G401 (cell line): Measurements from ENCODE around the gene TMEM132A. TPM values are rescaled to one million over a fixed set of nuclear protein-coding genes. Genes with fewer than 3 reads are reported as not detected.

Source experiments
- DNase-seq: peaks from one replicate; pipeline ENCODE4 v3.0.0-alpha.2; 2015; ENCODE audit warnings: low spot score
- in situ Hi-C: cut with HindIII; loops from 2 replicates; pipeline ENCODE4 v1.10.0; 2016; ENCODE audit warnings: low sequenced_read_pairs, mixed read lengths
- total RNA-seq: library from RNA; depleted of rRNA; stranded (reverse); fragments of >200 nt; shearing (Covaris generic); gene quantifications from 2 replicates; pipeline ENCODE4 v1.2.3, GENCODE V29; 2014

TMEM132A gene
- total RNA-seq, 1 experiment from 2014 or later: 51.7 TPM

DNA sequence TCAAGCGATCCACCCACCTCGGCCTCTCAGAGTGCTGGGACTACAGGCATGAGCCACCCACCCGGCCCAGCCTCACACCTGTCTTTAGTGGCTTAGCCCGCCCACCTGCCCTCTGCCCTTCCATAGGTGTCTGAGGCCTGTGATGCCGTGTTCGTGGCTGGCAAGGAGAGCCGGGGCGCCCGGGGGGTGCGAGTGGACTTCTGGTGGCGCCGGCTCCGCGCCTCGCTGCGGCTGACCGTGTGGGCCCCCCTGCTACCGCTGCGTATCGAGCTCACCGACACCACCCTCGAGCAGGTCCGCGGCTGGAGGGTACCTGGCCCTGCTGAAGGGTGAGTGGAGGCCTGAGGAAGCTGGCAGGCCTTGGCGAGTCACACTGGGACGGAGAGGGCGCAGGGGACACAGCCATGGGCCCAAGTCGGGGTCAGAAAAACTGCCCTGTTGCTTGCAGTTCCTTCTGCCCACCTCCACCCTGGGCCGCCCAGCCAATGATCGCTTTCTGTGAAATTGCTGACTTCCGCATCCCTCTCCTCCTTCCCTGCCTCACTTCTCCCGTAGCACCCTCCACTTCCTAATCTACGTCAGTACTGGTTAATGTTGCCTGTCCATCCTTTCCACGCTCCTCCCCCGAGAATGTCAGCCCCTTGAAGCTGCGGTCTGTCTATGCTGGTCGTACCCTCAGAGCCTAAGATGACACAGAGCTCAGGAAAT, 9.3 kb downstream of the TMEM132A start:
- in situ Hi-C loops: no loop called here
- no peak for DNase-seq

DNA sequence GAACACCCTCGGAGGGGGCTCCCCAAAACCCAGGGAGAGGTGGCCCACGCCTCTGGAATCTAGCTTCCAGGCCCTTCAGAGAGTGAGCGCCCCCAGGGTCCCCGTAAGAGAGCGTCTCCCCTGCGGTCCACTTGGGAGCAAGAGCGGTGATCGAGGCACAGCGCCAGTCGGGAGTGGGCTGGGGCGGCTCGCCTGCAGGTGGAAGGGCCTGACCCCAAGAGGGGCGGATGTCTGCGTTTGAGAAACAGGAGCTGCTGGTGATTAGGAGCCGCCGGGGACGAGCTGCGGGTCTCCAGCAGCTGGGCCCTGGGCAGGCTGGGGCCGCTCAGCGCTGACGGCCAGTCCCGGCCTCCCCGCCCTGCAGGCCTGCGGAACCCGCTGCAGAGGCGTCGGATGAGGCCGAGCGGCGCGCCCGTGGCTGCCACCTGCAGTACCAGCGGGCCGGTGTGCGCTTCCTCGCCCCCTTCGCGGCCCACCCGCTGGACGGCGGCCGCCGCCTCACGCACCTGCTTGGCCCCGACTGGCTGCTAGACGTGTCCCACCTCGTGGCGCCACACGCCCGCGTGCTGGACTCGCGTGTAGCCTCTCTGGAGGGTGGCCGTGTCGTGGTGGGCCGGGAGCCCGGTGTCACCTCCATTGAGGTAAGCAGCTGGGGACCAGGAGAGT, 10.0 kb downstream of the TMEM132A start:
- no peak for DNase-seq
- in situ Hi-C loops: no loop called here

DNA sequence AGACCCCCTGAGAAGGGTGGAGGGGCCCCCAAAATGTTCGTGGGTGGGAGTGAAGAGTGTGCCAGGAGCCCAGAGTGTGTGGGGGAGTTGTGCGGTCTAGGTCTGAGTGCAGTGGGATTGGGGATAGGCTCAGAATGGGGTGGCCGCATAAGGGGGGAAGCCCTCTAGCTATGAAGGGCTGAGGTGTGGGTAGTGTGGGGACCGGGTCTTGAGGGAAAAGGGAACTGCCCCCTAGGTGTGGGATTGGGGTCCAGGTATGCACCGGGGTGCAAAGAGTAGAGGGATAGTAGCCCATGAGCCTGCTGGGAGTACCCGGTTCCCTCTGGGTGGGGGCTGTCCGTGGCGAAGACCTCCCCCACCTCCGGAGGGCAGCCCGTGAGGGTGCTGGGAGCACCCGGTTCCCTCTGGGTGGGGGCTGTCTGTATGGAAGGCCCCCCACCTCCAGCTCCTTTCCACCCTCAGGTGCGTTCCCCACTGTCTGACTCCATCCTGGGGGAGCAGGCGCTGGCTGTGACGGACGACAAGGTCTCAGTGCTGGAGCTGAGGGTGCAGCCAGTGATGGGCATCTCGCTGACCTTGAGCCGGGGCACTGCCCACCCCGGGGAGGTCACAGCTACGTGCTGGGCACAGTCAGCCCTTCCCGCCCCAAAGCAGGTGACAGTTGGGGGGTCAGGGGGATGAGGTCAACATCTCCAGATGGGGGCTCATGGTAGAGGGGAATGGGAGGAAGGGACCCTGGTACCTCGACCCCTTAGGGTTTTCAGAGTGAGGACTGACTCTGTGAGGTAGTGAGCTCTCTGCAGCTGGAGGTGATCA, 10.7 kb downstream of the TMEM132A start:
- no peak for DNase-seq
- in situ Hi-C loops: no loop called here

DNA sequence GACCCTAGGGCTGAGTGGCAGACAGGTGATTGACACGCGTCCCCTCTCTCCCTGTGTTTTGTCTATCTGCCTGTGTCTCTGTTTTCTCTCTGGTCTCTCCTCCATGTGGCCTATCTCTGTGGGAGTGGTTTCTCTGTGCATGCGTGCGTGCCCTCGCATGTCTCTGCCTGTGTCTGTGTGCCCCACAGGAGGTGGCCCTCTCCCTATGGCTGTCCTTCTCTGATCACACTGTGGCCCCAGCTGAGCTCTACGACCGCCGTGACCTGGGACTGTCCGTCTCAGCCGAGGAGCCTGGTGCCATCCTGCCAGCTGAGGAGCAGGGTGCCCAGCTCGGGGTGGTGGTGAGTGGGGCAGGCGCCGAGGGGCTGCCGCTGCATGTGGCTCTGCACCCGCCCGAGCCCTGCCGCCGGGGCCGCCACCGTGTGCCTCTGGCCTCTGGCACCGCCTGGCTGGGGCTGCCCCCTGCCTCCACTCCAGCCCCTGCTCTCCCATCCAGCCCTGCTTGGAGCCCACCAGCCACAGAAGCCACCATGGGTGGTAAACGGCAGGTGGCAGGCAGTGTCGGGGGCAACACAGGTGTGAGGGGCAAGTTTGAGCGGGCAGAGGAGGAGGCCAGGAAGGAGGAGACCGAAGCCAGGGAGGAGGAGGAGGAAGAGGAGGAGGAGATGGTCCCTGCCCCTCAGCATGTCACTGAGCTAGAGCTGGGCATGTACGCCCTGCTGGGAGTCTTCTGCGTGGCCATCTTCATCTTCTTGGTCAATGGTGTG, 11.6 kb downstream of the TMEM132A start:
- in situ Hi-C loops: no loop called here

DNA sequence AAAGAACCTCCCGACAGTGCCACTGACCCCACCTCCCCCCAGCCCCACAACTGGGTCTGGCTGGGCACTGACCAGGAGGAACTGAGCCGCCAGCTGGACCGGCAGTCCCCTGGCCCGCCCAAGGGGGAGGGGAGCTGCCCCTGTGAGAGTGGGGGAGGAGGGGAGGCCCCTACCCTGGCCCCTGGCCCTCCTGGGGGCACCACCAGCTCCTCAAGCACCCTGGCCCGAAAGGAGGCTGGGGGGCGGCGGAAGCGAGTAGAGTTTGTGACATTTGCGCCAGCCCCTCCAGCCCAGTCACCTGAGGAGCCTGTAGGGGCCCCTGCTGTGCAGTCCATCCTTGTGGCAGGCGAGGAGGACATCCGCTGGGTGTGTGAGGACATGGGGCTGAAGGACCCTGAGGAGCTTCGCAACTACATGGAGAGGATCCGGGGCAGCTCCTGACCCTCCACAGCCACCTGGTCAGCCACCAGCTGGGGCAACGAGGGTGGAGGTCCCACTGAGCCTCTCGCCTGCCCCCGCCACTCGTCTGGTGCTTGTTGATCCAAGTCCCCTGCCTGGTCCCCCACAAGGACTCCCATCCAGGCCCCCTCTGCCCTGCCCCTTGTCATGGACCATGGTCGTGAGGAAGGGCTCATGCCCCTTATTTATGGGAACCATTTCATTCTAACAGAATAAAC, 12.3 kb downstream of the TMEM132A start:
- in situ Hi-C loops: no loop called here
- no peak for DNase-seq

More for the DNA sequence above, 11.6 kb downstream of the TMEM132A start:
- no peak for DNase-seq

- in situ Hi-C loops: no loop called here
- DNase-seq: no peak
Observed at GRCh38 chr11:60937144-60937527, 12.9 kb downstream of the TMEM132A start.

DNA sequence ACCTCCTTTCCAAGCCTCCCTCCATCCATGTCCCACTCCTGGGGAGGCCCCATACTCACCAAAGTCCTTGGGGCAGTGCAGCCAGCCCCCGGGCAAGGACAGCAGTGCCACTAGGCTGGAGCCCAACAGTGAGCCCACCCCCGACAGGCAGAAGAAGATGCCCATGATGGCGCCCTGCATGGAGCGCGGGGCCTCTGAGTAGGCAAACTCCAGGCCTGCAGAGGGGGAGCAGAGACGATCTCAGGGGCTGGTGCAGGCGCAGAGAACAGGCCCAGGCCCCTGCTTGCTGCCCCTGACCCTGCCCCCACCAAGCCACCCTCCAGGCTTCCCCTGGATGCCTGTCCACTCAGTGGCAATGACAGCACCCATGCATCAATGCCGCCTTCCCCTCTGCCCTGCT, 13.6 kb downstream of the TMEM132A start:
- in situ Hi-C loops: no loop called here

GRCh38 chr11:60938500-60938899, 14.2 kb downstream of the TMEM132A start:
- no peak for DNase-seq
- in situ Hi-C loops: no loop called here

More for the DNA sequence above, 13.6 kb downstream of the TMEM132A start:
- no peak for DNase-seq

GRCh38 chr11:60939301-60939700, 15.0 kb downstream of the TMEM132A start:
- DNase-seq: no peak
- in situ Hi-C loops: no loop called here

DNA sequence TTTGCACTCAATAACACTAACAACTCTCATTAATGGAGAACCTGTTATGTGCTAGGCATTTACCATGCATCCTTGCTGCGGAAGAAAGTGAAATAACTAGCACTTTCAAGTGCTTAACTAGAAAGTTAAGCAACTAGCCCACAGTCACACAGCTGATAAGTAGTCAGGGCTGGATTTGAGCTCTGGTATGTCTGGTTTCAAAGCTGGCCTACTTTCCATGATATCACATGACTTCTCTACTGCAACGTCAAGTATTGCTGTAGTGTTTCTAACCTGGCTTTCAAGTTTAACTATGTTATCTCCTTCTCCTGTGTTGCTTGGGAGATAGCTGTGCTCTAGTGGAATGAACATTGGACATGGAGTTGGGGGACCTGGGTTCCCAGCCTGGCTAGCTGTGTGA, 15.6 kb downstream of the TMEM132A start:
- no peak for DNase-seq
- in situ Hi-C loops: no loop called here

DNA sequence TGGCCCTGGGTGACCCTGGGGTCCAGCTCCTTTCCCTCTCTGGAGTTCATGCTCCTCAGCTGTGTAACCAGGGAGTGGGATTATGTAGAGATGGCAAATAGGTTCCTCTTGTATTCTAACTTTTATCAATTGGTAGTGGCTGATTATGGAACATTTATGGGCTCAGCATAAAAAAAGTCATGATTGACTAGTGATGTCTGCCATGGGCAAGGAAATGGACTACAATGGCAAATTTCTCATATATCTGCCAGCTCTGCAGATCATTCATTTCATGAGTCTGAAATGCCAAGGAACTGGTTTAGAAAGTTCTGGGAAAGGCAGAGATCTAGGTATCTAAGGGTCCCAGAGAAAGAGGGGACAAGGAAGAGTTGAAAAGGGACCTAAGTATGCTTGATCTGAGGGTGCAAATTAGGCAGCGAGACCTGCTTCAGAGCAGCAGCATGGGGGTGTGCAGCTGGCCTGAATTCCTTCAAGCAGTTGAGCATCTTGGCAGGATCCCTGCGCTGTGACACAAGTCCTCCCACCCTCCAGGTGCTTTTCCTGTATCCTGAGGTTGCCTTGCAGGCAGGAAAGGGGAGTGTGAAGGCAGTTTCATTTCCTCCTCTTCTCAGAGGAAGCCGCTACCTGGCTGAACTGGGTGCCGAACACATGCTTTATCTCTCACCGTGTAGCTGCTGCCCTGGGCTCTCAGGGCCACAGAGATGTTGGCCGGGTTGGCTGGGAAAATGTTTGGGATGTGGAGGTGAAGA, 17.3 kb downstream of the TMEM132A start:
- in situ Hi-C loops: no loop called here
- no peak for DNase-seq

GRCh38 chr11:60942219-60942618, 18.0 kb downstream of the TMEM132A start:
- in situ Hi-C loops: no loop called here
- no peak for DNase-seq

DNA sequence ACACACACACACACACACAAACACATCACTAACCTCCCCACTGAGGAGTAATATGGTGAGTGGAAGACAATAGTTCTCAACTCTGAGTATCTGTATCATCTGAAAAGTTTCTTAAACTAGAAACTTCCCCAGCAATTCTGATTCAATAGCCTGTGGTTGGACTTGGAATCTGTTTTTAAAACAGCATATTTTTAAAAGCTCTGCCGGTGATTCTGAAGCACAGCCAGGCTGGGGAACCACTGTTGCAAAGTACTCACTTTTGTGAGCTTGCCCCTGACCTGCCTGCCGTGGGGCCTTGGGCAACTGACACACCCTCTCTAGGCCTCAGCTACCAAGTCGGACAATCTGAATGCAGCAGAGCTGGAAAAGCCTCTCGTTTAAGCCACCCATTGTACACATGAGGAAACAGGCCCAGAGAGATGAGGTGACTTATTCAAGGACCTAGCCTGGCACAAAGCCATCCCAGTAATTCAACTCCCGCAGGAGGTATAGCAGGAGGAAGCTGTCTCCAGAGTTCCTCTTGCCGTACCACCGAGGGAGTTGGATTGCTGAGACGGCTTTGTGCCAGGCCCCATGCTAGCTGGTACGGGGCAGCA, 18.8 kb downstream of the TMEM132A start:
- DNase-seq: no peak
- in situ Hi-C loops: no loop called here

- DNase-seq: no peak
- in situ Hi-C loops: no loop called here
Observed at GRCh38 chr11:60944490-60945294, 20.4 kb downstream of the TMEM132A start.

DNA sequence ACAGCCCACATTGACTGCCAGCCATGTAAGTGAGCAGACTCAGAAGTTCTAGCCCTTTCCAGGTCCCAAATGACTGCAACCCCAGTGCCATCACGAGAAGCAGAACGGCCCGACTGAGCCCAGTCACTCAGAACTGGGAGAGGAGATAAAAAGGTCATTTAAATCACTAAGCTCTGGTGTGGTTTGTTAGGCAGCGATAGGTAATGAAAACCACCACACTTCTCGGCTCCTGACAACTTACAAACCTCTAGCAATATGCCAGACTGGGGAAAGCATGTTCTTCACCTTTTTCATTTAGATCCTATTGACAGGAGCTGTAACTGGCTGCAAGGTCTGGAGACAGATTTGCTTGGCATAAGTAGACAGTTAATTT, 21.0 kb downstream of the TMEM132A start:
- in situ Hi-C loops: no loop called here
- no peak for DNase-seq

DNA sequence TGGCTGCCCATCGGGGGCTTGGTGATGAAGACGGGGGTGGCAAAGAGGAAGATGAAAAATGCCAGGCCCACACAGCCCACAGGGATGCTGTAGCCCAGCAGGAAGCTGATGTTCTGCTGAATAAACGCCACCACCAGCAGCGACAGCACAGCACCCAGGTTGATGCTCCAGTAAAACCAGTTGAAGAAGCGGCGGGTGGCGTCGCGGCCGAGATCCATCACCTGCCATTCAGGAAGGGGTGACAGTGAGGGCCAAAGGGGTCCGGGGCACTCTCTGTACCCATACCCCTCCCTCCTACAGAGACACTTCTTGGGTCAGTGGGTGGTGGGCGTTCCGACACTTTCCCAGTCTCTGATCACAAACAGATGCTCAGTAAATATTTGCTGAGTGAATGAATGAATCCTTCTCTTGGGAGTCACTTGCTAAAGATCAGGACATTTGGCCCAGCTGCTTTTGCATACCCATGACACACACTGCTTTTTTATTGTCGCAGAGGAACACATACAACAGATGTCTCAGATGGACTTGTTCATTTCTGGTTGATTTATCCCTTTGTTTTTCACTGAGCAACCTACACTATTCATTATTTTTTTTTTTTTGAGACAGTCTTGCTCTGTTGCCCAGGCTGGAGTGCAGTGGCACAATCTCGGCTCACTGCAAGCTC, 22.5 kb downstream of the TMEM132A start:
- in situ Hi-C loops: no loop called here
- DNase-seq: no peak

DNA sequence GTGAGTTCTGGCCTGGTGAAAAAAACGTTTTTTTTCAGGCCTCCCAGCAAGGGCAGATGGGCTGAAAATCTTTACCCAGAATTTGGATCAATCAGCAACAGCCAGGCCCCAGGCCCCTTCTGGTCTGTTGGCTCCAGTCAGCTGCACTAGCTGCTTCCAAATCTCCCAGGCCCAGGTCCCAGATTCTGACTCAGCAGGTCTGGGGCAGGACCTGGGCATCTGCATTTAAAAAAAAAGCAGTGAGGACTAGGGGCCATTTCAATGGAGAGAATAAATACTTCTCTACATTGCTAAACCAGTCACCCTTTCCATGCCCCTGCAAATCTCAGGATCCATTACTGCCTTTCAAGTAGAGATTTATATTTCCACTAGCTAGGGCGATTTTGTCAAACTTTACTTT, 23.4 kb downstream of the TMEM132A start:
- DNase-seq: peak; percentile 61
- in situ Hi-C loops: no loop called here
